HepG2 (cell line): ENCODE measurements around the gene GOLGA8T. TPM values are rescaled to one million over a fixed set of nuclear protein-coding genes. Genes with fewer than 3 reads are reported as not detected.
"Not testable (repeated sequence)": the region's sequence is repeated elsewhere in the genome, so short reads cannot be mapped to it uniquely, and the experiment has no call there.

Source experiments
- ATAC-seq: fragments of 200-7000 bp; cut with Tn5 transposase; 3 replicates; pipeline ENCODE4 v1.9.1; 2020; ENCODE audit warnings: mild to moderate bottlenecking, moderate library complexity
- BruUV-seq: library from RNA; stranded (reverse); fragments of 400-500 nt; replicated peaks from 2 replicates; lab custom pipeline; 2021; lab: Mats Ljungman, UMichigan
- CTCF ChIA-PET: fragments of 300-600 bp; formaldehyde crosslinking; extraction: SDS; loops from one replicate; lab custom pipeline; 2021; ENCODE audit warnings: low total read pairs, inconsistent platforms, low intra/inter-chr PET ratio; lab: Yijun Ruan, JAX
- POLR2A ChIA-PET: fragments of 350-600 bp; sonication (Branson Sonifier 250); formaldehyde crosslinking; loops from one replicate; lab custom pipeline; 2020; ENCODE audit warnings: antibody characterized with exemption, inconsistent platforms; lab: Yijun Ruan, JAX
- DNase-seq: peaks from one replicate; pipeline ENCODE4 v3.0.0-alpha.2; 2015; ENCODE audit warnings: low spot score
- FAIRE-seq: peaks from 3 replicates; lab custom pipeline; 2011; peaks lifted over from hg19 to GRCh38; lab: Jason Lieb, UNC
- H2AFZ ChIP-seq: one replicate; pipeline ENCODE4 v1.6.1; 2011; ENCODE audit warnings: low read length, inconsistent platforms
- H3K27ac ChIP-seq: fragments of 300-600 bp; 3 replicates; pipeline ENCODE4 v1.8.0; 2011; ENCODE audit warnings: mixed run types, mild to moderate bottlenecking, mixed read lengths, low read length, inconsistent platforms; ENCODE audit not compliant: insufficient read depth; ENCODE audit errors: extremely low read length
- H3K27me3 ChIP-seq, 2 experiments: fragments of 200-600 bp in 1 of 2; 2 replicates in 1 of 2; 3 replicates in 1 of 2; pipeline versions ENCODE4 v1.6.0 to v1.8.0; 2011; ENCODE audit warnings: low read length in 2 of 2, mild to moderate bottlenecking in 2 of 2, moderate library complexity in 2 of 2, inconsistent platforms in 1 of 2; ENCODE audit not compliant: insufficient read depth in 2 of 2, control insufficient read depth in 1 of 2
- H3K36me3 ChIP-seq, 2 experiments: fragments of 200-600 bp in 1 of 2; replicated peaks in 1 of 2; 2 replicates in 1 of 2; 3 replicates in 1 of 2; pipeline versions ENCODE4 v1.5.1 to v1.8.0; 2011; ENCODE audit warnings: low read length in 2 of 2, inconsistent platforms in 1 of 2; ENCODE audit not compliant: insufficient read depth in 2 of 2, control insufficient read depth in 1 of 2
- H3K4me1 ChIP-seq: 2 replicates; pipeline ENCODE4 v1.5.1; 2012; ENCODE audit warnings: low read length, inconsistent platforms; ENCODE audit not compliant: insufficient read depth
- H3K4me2 ChIP-seq: 2 replicates; pipeline ENCODE4 v1.6.0; 2011; ENCODE audit warnings: low read depth, low read length, inconsistent platforms
- H3K4me3 ChIP-seq, 3 experiments: fragments of 200-600 bp in 1 of 3; sonication (generic), shearing (Covaris generic) in 1 of 3; replicated peaks in 1 of 3; 2 replicates each; pipeline ENCODE4 v1.5.1; 2011 to 2016; ENCODE audit warnings: low read length in 3 of 3, inconsistent platforms in 2 of 3, low read depth in 2 of 3, mild to moderate bottlenecking in 2 of 3, control low read depth in 1 of 3, mixed read lengths in 1 of 3; ENCODE audit not compliant: insufficient read depth in 1 of 3
- H3K79me2 ChIP-seq: one replicate; pipeline ENCODE4 v1.6.1; 2011; ENCODE audit warnings: low read length, inconsistent platforms; ENCODE audit not compliant: insufficient read depth
- H3K9ac ChIP-seq: 2 replicates; pipeline ENCODE4 v1.6.0; 2011; ENCODE audit warnings: mild to moderate bottlenecking, low read depth, low read length, inconsistent platforms; ENCODE audit not compliant: insufficient read depth
- H3K9me3 ChIP-seq: 2 replicates; pipeline ENCODE4 v1.5.1; 2012; ENCODE audit warnings: mild to moderate bottlenecking, low read length
- H4K20me1 ChIP-seq: 2 replicates; pipeline ENCODE4 v1.6.0; 2011; ENCODE audit warnings: inconsistent platforms, mild to moderate bottlenecking, low read length, moderate library complexity; ENCODE audit not compliant: insufficient read depth
- GABPB1 ChIP-seq: IDR thresholded peaks from 2 replicates; pipeline ENCODE4 v1.6.1; 2016; ENCODE audit warnings: mild to moderate bottlenecking, missing genetic modification reagents, moderate library complexity, missing compliant biosample characterization
- ZKSCAN1 ChIP-seq: fragments of 150-350 bp; IDR thresholded peaks from 2 replicates; pipeline ENCODE4 v1.6.1; 2014; ENCODE audit warnings: low read length
- ZNF263 ChIP-seq: sonication (generic); formaldehyde crosslinking; IDR thresholded peaks from 2 replicates; pipeline ENCODE4 v1.4.0; 2020; ENCODE audit warnings: missing genetic modification reagents
- ZNF646 ChIP-seq: sonication (generic); formaldehyde crosslinking; IDR thresholded peaks from 2 replicates; pipeline ENCODE4 v1.9.0; 2021; ENCODE audit warnings: mild to moderate bottlenecking, missing genetic modification reagents
- WGBS: methylation state at CpG from one replicate; pipeline ENCODE4 v1.1.6; 2017; ENCODE audit warnings: low lambda C conversion rate; 5-methylcytosine and 5-hydroxymethylcytosine counted together
- in situ Hi-C: cut with HindIII; loops from 2 replicates; pipeline ENCODE4 v1.10.0; 2017; ENCODE audit warnings: low pct_unique_long_range_greater_than_20kb; ENCODE audit not compliant: extremely low pct_ligation_motif_present
- intact Hi-C: fragments of 100-400 bp; cut with micrococcal nuclease; formaldehyde crosslinking; loops from one replicate; pipeline ENCODE4 v1.10.0; 2022; ENCODE audit not compliant: unreplicated experiment
- polyA plus RNA-seq, 8 experiments: library from polyadenylated mRNA; depleted of rRNA in 3 of 8; stranded (reverse) in 7 of 8; unstranded in 1 of 8; fragments of >200 nt; fragmentation: Illumina TruSeq in 4 of 8; extraction: Trizol in 4 of 8; gene quantifications; 2 replicates each; pipeline versions ENCODE4 v1.2.1 to v1.2.3, GENCODE V29; 2011 to 2016; ENCODE audit warnings: low read depth in 4 of 8, missing spikeins in 1 of 8, mixed read lengths in 1 of 8; ENCODE audit not compliant: insufficient read depth in 1 of 8
- total RNA-seq, 5 experiments: library from RNA; depleted of rRNA; stranded (reverse); fragments of >200 nt; fragmentation: Illumina TruSeq; extraction: Trizol; gene quantifications; 2 replicates each; pipeline ENCODE4 v1.2.3, GENCODE V29; 2016; ENCODE audit warnings: low read depth in 1 of 5

GOLGA8T gene
- total and polyA plus RNA-seq, 2 of the 13 experiments (the other 11 are each of a cell fraction or from before 2014, with no cell fraction given): not detected

DNA sequence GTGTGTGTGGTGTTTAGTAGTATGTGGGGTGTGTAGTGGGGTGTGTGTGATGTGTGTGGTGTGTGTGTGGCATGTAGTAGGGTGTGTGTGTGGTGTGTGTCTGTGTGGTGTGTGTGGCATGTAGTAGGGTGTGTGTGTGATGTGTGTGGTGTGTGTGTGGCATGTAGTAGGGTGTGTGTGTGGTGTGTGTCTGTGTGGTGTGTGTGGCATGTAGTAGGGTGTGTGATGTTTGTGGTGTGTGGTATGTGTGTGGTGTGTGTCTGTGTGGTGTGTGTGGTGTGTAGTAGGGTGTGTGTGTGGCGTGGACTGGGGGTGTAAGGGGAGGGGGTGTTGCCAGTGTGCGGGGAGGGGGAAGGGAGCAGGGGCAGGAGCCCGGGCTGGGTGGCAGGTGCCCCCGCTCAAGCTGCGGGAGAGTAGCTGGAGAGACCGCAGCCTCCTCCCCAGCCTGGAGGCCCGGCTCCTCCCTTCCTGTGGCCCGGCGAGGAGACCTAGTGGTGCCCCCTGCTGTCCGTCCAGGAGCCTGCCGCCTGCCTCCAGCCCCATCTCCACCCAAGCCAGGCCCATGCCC, 38.3 kb downstream of the GOLGA8T start:
- FAIRE-seq: peak; percentile 95
- whole genome bisulfite sequencing: 0% methylated on average over 2 of the region's 11 CpGs
- H3K36me3 ChIP-seq, H3K27ac ChIP-seq, H4K20me1 ChIP-seq, H3K4me3 ChIP-seq, H3K27me3 ChIP-seq, H3K9me3 ChIP-seq, H2AFZ ChIP-seq, BruUV-seq, H3K4me2 ChIP-seq, intact Hi-C loops, in situ Hi-C loops, H3K79me2 ChIP-seq, H3K4me1 ChIP-seq, CTCF ChIA-PET, H3K9ac ChIP-seq, POLR2A ChIA-PET: not testable (repeated sequence)
- peak; percentile 71 for TF ChIP-seq ZNF263
- peak; percentile 51; the same call in 1 of the 2 replicates for TF ChIP-seq GABPB1
- TF ChIP-seq ZKSCAN1: peak; percentile 54
- TF ChIP-seq ZNF646 (CRISPR knock-in tag): peak; percentile 99
- peak; percentile 2 for DNase-seq
- peak; percentile 90 for ATAC-seq

DNA sequence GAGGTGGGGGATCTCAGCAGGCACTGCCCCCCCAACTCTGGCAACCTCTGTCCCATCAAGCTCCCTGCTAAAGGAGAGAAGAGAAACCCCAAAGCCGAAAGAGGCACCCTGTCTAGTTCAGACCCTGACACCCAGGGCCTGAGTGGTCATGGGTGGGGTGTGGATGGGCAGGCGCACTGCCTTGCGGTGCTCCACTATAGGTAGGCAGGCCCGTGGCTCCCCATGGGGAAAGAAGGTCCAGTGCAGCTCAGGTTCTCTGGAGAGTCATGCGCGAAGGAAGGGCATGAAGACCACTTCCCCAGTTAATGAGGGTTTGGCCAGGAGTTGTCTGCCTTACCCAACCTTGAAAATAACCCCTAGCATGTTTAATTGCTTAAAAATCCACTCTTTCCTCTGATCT, 40.4 kb downstream of the GOLGA8T start:
- H3K4me1 ChIP-seq, DNase-seq, FAIRE-seq, H3K36me3 ChIP-seq, intact Hi-C loops, ATAC-seq, BruUV-seq, H3K4me2 ChIP-seq, POLR2A ChIA-PET, H3K79me2 ChIP-seq, H3K9me3 ChIP-seq, in situ Hi-C loops, H3K27ac ChIP-seq, H2AFZ ChIP-seq, H3K4me3 ChIP-seq, CTCF ChIA-PET, H3K9ac ChIP-seq, H3K27me3 ChIP-seq, H4K20me1 ChIP-seq: not testable (repeated sequence)
- 94% methylated on average over 2 of the region's 6 CpGs for WGBS

- BruUV-seq, in situ Hi-C loops: not testable (repeated sequence)
- WGBS: no CpG with 5 or more reads among the region's 3 CpGs
Measured at GRCh38 chr15:30176613-30177012, 41.8 kb downstream of the GOLGA8T start.

More at GRCh38 chr15:30176613-30177012, 41.8 kb downstream of the GOLGA8T start:
- CTCF ChIA-PET, H3K4me2 ChIP-seq, H3K4me1 ChIP-seq, H3K79me2 ChIP-seq, POLR2A ChIA-PET, H3K4me3 ChIP-seq, H3K9ac ChIP-seq, intact Hi-C loops, FAIRE-seq, H3K9me3 ChIP-seq, H4K20me1 ChIP-seq, H3K27ac ChIP-seq, H3K27me3 ChIP-seq, DNase-seq, H3K36me3 ChIP-seq, H2AFZ ChIP-seq, ATAC-seq: not testable (repeated sequence)
